ENCODE results near the gene XIRP1.

DNA sequence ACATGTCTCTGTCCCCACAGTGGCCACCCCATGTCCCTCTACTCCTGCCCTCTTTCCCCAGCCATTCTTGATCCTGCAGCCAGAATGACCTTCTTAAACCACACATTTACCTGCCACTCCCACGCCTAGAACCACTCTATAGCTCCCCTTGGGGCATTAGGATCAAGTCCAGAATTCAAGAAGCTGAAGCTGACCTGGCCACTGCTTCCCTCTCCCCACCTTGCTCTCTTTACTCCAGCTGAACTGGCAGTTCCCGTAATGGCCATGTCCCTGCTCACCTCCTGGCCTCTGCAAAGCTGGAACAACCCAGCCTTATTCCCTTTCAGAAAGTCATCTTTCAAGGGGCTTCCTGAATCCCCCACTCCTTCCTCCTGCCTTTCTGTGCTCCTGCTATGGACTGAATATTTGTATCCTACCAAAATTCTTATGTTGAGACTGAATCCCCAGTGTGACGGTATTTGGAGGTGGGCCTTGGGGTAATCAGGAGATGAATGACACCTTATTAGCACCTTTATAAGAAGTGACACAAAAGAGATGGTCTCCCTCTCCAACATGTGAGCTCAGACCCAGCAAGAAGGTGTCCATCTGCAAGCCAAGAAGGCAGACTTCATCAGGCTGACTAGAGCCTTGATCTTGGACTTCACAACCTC is 42.8 kb downstream of the XIRP1 start:
- no peak for TF ChIP-seq POLR2A (IDR thresholded peaks at IDR 0.05)
- TF ChIP-seq POLR2AphosphoS5 (IDR thresholded peaks at IDR 0.05; ENCODE audit: insufficient read depth in 1 of 2, low read depth in 1 of 2) = no peak
